ENCODE results near the gene MDM4.

DNA sequence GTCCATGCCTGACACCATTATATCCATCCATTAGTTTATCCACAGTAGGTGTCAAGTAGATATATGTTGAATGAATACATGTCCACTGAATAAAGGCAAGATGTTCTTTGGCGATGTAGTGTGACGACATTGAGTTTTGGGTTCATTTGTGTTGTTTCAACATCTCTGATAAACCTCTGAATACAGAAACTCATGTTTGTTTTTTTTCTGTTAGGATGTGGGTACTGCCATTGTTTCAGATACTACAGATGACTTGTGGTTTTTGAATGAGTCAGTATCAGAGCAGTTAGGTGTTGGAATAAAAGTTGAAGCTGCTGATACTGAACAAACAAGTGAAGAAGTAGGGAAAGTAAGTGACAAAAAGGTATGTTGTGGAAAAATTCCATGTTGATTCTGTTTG lies 28.1 kb downstream of the MDM4 start:
- TF ChIP-seq, protein P1, sequence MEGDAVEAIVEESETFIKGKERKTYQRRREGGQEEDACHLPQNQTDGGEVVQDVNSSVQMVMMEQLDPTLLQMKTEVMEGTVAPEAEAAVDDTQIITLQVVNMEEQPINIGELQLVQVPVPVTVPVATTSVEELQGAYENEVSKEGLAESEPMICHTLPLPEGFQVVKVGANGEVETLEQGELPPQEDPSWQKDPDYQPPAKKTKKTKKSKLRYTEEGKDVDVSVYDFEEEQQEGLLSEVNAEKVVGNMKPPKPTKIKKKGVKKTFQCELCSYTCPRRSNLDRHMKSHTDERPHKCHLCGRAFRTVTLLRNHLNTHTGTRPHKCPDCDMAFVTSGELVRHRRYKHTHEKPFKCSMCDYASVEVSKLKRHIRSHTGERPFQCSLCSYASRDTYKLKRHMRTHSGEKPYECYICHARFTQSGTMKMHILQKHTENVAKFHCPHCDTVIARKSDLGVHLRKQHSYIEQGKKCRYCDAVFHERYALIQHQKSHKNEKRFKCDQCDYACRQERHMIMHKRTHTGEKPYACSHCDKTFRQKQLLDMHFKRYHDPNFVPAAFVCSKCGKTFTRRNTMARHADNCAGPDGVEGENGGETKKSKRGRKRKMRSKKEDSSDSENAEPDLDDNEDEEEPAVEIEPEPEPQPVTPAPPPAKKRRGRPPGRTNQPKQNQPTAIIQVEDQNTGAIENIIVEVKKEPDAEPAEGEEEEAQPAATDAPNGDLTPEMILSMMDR (conservative IDR thresholded peaks at IDR 0.05 in 1 of 2, IDR thresholded peaks at IDR 0.05 in 1 of 2; ENCODE audit: low read depth in 1 of 2, low read length in 2 of 2), result no peak
- no peak for TF ChIP-seq EZH2 (IDR thresholded peaks at IDR 0.05; ENCODE audit: low read length, missing control alignments)

Measured in fibroblast of lung (primary cell).